Muscle of leg (tissue), 11 donors: ENCODE measurements around the gene ZNF516. TPM values are rescaled to one million over a fixed set of nuclear protein-coding genes. Genes with fewer than 3 reads are reported as not detected.

Source experiments
- DNase-seq: peaks from one replicate; pipeline ENCODE4 v3.0.0; 2013
- H3K27ac ChIP-seq: one replicate; pipeline ENCODE4 v1.5.1; 2013; ENCODE audit warnings: mild to moderate bottlenecking, low read length, control low read depth
- H3K27me3 ChIP-seq: one replicate; pipeline ENCODE4 v1.6.1; 2013; ENCODE audit warnings: low read length; ENCODE audit not compliant: control insufficient read depth, insufficient read depth
- H3K36me3 ChIP-seq: one replicate; pipeline ENCODE4 v1.6.1; 2013; ENCODE audit warnings: low read length; ENCODE audit not compliant: control insufficient read depth, insufficient read depth
- H3K4me1 ChIP-seq: one replicate; pipeline ENCODE4 v1.6.1; 2013; ENCODE audit warnings: low read length; ENCODE audit not compliant: control insufficient read depth, insufficient read depth
- H3K4me3 ChIP-seq: one replicate; pipeline ENCODE4 v1.5.1; 2013; ENCODE audit warnings: low read length, control low read depth
- H3K9me3 ChIP-seq: replicated peaks from 2 replicates; pipeline ENCODE4 v1.6.1; 2013; ENCODE audit warnings: low read depth, low read length; ENCODE audit not compliant: control insufficient read depth
- WGBS: methylation state at CpG from one replicate; pipeline ENCODE4 v1.1.5; 2013; ENCODE audit warnings: missing lambda C conversion rate; ENCODE audit not compliant: insufficient coverage; 5-methylcytosine and 5-hydroxymethylcytosine counted together
- polyA plus RNA-seq, 8 donors: library from polyadenylated mRNA; unstranded; fragments of 120-200 nt; gene quantifications; one replicate each; pipeline versions ENCODE4 v1.2.1 to v1.2.3, GENCODE V29; 2013; ENCODE audit warnings: inconsistent platforms in 1 of 8, low replicate concordance in 1 of 8; ENCODE audit not compliant: insufficient read length in 8 of 8, insufficient read depth in 1 of 8
- total RNA-seq: library from RNA; stranded (reverse); fragments of 120-200 nt; gene quantifications from one replicate; pipeline ENCODE4 v1.2.4, GENCODE V29; 2013

Gene ZNF516
- total and polyA plus RNA-seq, 9 donors, result 26.6 to 52.9 (median 42.9) TPM

DNA sequence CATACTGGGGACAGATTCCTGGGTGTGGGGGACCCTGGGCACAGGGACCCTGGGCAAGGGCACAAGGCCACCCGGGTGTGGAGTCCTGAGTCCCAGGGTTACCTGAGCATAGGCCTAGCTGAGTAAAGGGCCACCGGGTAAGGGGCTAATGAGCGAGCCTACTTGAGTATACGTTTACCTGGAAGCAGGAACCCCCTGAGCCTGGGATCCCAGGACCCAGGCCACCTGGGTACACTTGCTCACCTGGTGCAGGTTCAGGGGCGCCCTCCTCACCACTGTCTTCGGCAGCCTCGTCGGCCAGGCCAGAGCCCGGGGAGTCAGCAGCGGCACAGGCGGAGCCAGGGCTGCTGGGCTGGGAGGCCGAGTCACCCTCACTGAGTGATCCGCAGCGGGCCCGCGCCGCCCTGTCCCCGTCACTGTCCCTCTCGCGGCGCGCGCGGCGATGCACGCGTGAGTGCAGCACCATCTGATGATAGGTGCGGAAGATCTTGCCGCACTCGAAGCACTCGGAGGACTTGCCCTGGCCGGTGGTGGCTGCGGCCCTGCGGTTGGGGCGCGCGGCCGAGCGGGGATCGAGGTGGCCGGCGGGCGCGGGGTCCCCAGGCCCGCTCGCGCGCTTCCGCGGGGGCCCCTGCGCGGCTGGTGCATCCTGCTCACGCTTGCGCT is 53.9 kb downstream of the ZNF516 start:
- Histone ChIP-seq H3K4me1 (peaks cover 27% of the 10 kb centered on the region), H3K27me3 (no peaks in the 10 kb centered on the region), H3K4me3 (no peak overlapping the region), H3K9me3 (no peaks in the 10 kb centered on the region), H3K27ac (no peak overlapping the region), H3K36me3 (peaks cover 41% of the 10 kb centered on the region)
- WGBS, result 97% methylated on average over 51 of the region's 54 CpGs
- no peak for DNase-seq

GRCh38 chr18:76437910-76438309 is 57.1 kb downstream of the ZNF516 start:
- no peaks in the 10 kb centered on the region for H3K9me3 ChIP-seq
- H3K36me3 ChIP-seq, result peaks cover 57% of the 10 kb centered on the region
- no peaks in the 10 kb centered on the region for H3K27me3 ChIP-seq
- no peak overlapping the region for H3K27ac ChIP-seq
- no peaks in the 10 kb centered on the region for H3K4me1 ChIP-seq
- no peak overlapping the region for H3K4me3 ChIP-seq
- WGBS, result 84% methylated on average over 6 of the region's 8 CpGs
- DNase-seq, result no peak

GRCh38 chr18:76437011-76437410 is 58.0 kb downstream of the ZNF516 start:
- Histone ChIP-seq H3K4me1 (no peaks in the 10 kb centered on the region), H3K36me3 (peaks cover 54% of the 10 kb centered on the region), H3K9me3 (no peaks in the 10 kb centered on the region), H3K4me3 (no peak overlapping the region), H3K27ac (no peak overlapping the region), H3K27me3 (no peaks in the 10 kb centered on the region)
- 95% methylated on average over 4 of the region's 11 CpGs for WGBS
- DNase-seq, result no peak

DNA sequence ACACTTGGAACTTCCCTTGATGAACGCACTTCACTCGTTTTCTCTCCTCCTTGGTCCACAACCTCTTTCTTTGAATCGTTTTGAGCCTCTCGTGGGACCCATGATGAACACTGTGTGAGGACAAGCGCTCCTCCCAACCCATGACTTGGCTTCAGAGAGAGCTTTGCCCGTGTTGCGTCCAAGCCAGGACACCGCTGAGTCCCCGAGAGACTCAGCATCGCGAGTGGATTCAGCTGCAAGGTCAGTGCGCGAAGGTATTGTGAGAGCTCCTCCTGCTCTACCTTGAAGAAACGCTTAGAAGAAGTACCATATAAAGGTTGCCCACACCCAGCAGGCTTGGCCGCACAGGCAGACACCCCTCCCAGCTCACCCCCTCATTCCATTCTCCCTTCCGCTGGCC is 58.7 kb downstream of the ZNF516 start:
- H3K36me3 ChIP-seq, result peaks cover 52% of the 10 kb centered on the region
- no peak overlapping the region for H3K4me3 ChIP-seq
- no peak for DNase-seq
- peaks cover 3% of the 10 kb centered on the region for H3K4me1 ChIP-seq
- no peaks in the 10 kb centered on the region for H3K27me3 ChIP-seq
- no peak overlapping the region for H3K27ac ChIP-seq
- WGBS, result 72% methylated on average over 16 of the region's 16 CpGs
- H3K9me3 ChIP-seq, result no peaks in the 10 kb centered on the region

- no peak overlapping the region for H3K27ac ChIP-seq
- peaks cover 44% of the 10 kb centered on the region for H3K36me3 ChIP-seq
- no peak for DNase-seq
- peaks cover 4% of the 10 kb centered on the region for H3K4me1 ChIP-seq
- 77% methylated on average over 6 of the region's 17 CpGs for WGBS
- H3K9me3 ChIP-seq, result no peaks in the 10 kb centered on the region
- H3K4me3 ChIP-seq, result no peak overlapping the region
- H3K27me3 ChIP-seq, result no peaks in the 10 kb centered on the region
These were observed 59.6 kb downstream of the ZNF516 start for GRCh38 chr18:76435316-76435989.

GRCh38 chr18:76434452-76434851 is 60.6 kb downstream of the ZNF516 start:
- WGBS, result 77% methylated on average over 10 of the region's 14 CpGs
- H3K27me3 ChIP-seq, result no peaks in the 10 kb centered on the region
- H3K27ac ChIP-seq, result no peak overlapping the region
- no peak for DNase-seq
- H3K36me3 ChIP-seq, result peaks cover 39% of the 10 kb centered on the region
- H3K4me3 ChIP-seq, result no peak overlapping the region
- peaks cover 8% of the 10 kb centered on the region for H3K4me1 ChIP-seq
- H3K9me3 ChIP-seq, result no peaks in the 10 kb centered on the region

DNA sequence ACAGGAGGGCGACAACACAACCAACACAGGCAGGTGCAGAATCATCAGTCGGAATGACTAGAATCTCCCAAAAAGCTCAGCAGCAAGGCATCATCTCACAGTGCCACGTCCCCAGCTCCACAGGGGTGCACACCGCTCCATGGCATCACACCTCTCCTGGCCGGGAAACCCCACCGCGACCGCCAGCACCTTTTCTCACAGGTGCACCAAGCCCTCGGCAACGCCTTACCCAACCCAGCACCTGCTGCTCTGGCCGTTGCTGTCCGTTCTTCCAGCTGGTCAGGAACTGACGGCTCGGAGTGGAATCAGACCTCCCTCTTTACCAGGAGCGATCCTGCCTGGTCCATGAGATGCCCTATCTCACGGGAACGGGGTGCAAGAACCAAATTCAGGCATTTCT is 61.3 kb downstream of the ZNF516 start:
- no peaks in the 10 kb centered on the region for H3K9me3 ChIP-seq
- 92% methylated on average over 16 of the region's 17 CpGs for WGBS
- DNase-seq, result no peak
- H3K4me1 ChIP-seq, result peaks cover 15% of the 10 kb centered on the region
- no peak overlapping the region for H3K27ac ChIP-seq
- no peak overlapping the region for H3K4me3 ChIP-seq
- H3K27me3 ChIP-seq, result no peaks in the 10 kb centered on the region
- peaks cover 39% of the 10 kb centered on the region for H3K36me3 ChIP-seq

DNA sequence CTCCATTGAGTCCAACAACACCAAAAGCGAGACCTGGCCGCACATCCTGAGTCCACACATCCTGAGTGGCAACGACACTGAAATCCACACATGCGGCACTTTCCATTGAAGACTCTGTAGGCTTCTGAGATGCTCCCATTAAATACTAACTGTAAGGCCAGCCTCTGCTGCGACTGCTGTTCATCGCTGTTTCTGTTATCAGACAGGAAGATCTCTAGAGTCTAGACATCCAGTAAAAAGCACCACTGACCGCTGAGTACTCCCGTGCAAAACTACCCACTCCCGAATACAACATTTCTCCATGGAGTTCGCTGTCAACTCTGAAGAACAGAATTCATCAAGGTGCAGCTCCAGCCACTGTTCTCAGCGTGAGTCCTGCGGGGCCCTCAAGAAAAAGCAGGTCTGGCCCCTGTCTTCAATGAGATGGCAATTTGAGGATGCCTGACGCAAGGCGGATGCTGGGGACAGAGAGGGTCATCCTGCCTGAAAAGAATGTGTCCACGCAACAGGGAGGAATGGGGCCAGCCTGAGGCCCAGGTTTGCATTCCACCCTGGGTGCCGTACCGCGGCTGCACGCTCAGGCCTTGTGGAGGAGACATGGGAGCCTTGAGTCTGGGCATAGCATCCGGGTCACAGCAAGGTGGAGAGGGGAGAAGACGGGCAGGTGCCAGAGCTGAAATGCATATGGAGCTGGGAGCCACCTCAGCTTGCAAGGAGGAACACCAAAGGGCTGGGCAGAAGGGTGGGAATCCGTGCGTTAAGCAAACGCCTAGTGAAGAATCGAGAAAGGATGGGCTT is 61.9 kb downstream of the ZNF516 start:
- H3K9me3 ChIP-seq, result no peaks in the 10 kb centered on the region
- peaks cover 18% of the 10 kb centered on the region for H3K4me1 ChIP-seq
- DNase-seq, result no peak
- 90% methylated on average over 22 of the region's 25 CpGs for WGBS
- H3K27ac ChIP-seq, result no peak overlapping the region
- H3K36me3 ChIP-seq, result peaks cover 39% of the 10 kb centered on the region
- H3K27me3 ChIP-seq, result no peaks in the 10 kb centered on the region
- H3K4me3 ChIP-seq, result no peak overlapping the region

DNA sequence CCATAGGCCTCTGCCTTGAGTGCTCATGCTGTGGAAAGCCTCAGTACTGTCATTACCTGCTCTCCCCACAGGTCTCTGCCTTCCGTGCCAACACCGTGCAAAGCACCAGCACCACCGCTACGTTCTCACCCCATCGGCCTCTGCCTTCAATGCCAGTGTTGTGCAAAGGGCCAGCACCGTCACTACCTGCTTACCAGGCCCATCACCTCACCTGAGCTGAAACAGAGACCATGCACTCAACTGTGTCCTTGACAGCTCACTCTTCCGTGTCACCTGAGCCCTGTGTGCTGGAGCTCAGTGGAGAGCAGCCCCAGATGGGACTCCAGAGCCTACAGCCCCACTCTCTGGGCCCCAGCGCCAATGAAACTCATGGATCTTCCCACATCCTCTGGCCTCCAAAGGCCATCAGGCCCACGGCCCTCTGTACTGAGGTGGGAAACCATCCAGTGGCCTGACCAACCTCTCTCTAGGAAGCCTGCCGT is 62.7 kb downstream of the ZNF516 start:
- 84% methylated on average over 9 of the region's 10 CpGs for WGBS
- H3K9me3 ChIP-seq, result no peaks in the 10 kb centered on the region
- no peak overlapping the region for H3K27ac ChIP-seq
- H3K36me3 ChIP-seq, result peaks cover 33% of the 10 kb centered on the region
- no peak overlapping the region for H3K4me3 ChIP-seq
- H3K4me1 ChIP-seq, result peaks cover 18% of the 10 kb centered on the region
- DNase-seq, result no peak
- H3K27me3 ChIP-seq, result no peaks in the 10 kb centered on the region
